GM21737 (cell line): Measurements from ENCODE around the gene TMEM156.
A peak's percentile ranks its signal among the peaks of the same experiment; 100 is the strongest.
"Not testable (repeated sequence)": the region's sequence is repeated elsewhere in the genome, so short reads cannot be mapped to it uniquely, and the experiment has no call there.

Source experiments
- ATAC-seq: cut with Tn5 transposase; IDR thresholded peaks from one replicate; pipeline ENCODE4 v1.9.1; 2021; ENCODE audit warnings: mild to moderate bottlenecking, moderate library complexity; ENCODE audit not compliant: unreplicated experiment

The TMEM156 gene

DNA sequence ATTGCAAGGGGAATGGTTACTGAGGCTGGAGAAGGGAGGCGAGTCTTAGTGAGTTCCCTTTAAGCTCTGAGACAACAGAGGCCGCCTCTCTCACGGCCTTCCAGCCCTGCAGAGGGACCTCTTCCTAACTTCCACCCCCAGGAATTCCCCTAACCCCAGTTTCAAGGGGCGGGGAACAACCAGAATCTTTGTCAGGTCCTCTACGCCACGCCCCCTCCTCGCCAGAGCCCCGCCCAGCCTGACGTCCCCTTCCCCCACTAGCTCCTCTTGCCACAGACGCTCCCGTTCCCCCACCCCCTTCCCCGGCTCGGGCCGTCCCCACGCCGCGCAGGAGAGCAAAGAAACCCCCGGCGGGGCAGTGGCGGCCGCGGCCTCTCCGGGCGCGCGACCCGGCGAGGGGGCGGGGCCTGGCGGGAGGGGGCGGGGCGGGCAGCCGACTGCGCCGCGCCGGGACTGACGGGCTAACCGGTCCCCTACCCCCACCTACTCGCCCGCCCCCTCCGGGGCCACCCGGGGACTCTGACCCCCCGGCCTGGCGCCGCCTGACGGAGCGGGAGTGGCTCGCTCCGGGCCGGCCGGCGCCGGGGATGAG, 12.3 kb upstream of the TMEM156 start:
- ATAC-seq, result peak; percentile 61

- no peak for ATAC-seq
Measured at GRCh38 chr4:39043861-39044363, 11.7 kb upstream of the TMEM156 start.

- no peak for ATAC-seq
Measured at GRCh38 chr4:39043058-39043860, 11.1 kb upstream of the TMEM156 start.

DNA sequence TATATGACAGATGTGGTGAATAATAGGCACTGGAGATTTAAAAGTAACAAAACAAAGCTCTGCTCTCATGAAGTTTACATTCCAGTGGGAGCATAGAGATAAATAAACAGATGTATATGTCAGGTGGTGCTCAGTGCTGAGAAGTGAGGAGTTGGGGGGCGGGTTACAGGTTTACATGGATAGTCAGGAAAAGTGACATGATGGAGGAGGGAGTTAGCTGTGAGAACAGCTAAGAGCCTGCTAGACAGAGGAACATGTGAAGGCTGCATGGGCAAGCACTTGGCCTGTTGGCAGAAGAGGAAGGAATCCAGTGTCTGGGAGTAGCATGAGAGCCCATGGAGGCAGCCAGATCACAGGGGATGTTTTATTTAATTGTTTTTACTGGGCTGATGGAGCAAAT, 10.2 kb upstream of the TMEM156 start:
- no peak for ATAC-seq

- no peak for ATAC-seq
Measured at GRCh38 chr4:39039108-39039507, 6.9 kb upstream of the TMEM156 start.

GRCh38 chr4:39037941-39038340, 5.7 kb upstream of the TMEM156 start:
- no peak for ATAC-seq

DNA sequence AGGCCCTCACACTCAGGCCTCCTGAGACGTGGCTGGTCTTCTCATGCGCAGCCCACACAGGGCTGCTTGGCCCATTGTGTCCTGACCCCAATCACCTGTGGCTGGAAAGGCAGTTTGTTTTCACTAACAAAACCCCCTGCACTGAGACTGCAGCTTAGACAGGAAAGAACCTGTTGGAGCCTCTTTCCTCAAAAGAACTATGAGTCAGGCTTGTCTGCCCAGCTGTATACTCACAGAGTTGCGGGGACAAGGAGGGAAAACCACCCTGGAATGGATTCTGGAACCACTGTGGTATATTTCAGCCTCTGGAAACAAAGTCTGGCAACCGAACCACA, 5.2 kb upstream of the TMEM156 start:
- ATAC-seq, result no peak

DNA sequence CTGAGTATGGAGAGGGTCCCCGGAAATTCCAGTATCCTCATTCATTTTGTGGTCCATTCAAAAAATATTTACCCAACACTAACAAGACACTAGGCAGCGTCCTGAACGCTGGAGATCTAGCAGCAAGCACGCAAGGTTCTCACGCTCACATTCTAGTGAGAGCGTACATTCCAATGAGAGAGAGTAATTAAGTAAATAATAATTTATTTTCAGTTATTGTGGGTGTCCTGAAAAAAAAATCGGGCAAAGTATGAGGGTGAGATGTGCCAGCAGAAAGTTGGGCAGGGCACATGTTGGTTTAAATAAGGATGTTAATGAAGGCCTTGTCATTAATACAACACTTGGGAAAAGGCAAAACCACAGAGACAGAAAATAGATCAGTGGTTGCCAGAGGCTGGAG, 4.0 kb upstream of the TMEM156 start:
- ATAC-seq, result no peak

- ATAC-seq, result not testable (repeated sequence)
Measured at GRCh38 chr4:39031590-39032020, 604 bp downstream of the TMEM156 start.

DNA sequence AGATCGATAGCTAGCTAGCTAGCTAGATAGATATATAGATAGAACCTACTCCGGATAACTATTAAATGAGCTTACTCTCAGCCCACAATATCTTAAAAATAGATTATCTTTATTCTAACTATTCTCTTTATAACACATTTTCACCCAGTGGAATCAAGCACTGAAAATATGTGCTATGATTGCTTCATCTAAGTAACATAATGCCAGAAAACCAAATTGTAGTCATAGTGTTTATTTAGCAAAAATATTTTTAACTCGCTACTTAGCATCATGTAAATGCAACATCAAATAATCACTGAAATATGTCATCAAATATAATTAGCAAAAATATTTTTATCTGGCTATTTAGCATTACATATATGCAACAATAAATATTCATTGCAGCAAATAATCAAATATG, 1.5 kb downstream of the TMEM156 start:
- ATAC-seq, result no peak

DNA sequence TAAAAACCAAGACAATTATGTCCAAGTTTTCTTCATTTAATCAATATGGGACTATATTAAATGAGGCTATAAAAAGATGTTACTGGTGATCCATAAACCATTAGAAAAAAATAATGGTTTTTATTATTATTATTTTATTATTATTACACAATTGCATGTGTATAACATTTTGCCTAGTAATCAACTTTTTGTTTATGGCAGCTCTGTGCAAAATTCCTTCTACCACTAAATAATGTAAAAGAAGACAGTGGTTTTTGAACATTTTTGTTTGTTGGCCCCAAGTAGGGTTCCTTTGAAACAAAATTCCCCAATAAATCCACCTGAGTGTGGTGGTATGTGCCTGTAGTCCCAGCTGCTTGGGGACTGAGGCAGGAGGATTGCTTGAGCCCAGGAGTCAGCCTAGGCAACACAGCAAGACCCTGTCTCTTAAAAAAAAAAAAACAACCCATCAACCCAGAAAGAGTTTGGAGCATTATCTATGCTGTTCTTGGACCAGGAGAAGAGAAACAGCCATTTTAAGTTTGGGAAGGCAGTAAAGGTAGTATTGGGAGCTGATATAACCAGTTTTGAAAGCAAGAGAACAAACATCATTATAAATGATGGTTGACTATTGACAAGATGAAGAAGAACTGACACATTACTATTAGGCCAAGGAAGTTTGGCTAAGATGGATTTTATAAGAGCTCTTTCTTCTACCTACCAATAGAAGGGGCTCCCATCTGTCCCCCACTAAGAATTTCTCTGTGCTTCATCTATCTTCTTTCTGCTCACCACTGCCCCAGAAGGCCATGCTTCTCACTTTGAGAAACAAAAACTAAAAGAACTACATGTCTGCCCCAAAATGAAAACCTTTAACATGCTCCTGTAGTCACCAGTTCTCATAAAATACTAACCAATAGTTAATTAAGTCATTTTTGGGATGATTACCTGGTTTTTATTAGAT, 2.2 kb downstream of the TMEM156 start:
- peak; percentile 40 for ATAC-seq

- no peak for ATAC-seq
Measured at GRCh38 chr4:39026096-39026495, 6.1 kb downstream of the TMEM156 start.

DNA sequence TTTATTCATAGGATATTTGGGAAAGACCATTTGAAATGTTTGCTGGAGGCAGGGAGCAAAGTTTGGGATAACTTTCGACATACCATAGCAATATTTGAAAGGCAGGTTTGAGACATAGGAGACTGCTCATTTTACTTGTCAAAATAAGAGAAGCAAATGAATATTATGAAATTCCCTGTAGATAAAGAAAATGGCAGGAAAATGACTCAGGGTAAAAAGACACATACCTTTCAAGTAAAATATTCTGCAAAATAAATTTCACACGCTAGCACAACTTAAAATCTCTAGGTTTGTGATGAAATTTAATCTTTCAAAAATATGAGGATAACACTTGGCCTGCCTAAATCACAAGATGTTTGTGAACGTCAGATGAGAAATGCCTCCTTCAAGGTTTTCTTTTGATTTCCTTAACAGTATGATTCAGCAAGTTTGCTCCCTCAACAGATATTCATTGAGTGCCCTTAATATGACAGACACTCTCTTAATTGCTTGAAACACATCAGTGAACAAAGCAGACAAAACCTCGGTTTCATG, 6.6 kb downstream of the TMEM156 start:
- no peak for ATAC-seq

DNA sequence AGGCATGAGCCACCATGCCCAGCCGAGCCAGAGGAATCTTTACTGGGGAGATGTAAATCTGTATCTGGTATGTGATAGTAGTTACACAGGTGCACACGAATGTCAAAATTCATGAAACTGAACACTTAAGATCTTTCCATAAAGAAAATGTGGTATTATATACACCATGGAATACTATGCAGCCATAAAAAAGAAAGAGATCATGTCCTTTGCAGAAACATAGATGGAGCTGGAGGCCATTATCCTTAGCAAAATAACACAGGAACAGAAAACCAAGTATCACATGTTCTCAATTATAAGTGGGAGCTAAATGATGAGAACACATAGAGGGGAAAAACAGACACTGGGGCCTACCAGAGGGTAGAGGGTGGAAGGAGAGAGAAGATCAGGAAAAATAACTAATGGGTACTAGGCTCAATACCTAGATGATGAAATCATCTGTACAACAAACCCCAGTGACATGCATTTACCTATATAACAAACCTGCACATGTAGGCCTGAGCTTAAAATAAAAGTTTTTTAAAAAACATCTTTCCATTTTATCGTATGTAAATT, 7.8 kb downstream of the TMEM156 start:
- no peak for ATAC-seq

DNA sequence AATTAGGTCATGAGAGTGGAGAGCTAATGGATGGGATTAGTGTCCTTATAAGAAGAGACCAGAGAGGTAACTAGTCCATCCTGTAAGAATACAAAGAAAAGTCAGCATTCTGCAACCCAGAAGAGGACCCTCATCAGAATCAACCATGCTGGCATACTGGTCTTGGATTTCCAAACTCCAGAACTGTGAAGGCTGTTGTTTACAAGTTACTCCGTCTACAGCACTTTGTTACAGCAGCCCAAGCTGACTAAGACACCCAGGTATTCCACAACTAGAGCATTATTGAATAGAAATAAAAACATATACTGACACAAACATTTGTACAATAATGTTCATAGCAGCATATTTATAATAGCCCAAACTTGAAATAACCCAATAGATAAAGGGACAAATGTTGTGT, 9.2 kb downstream of the TMEM156 start:
- ATAC-seq, result no peak

GRCh38 chr4:39022241-39022640, 10.0 kb downstream of the TMEM156 start:
- ATAC-seq, result no peak

DNA sequence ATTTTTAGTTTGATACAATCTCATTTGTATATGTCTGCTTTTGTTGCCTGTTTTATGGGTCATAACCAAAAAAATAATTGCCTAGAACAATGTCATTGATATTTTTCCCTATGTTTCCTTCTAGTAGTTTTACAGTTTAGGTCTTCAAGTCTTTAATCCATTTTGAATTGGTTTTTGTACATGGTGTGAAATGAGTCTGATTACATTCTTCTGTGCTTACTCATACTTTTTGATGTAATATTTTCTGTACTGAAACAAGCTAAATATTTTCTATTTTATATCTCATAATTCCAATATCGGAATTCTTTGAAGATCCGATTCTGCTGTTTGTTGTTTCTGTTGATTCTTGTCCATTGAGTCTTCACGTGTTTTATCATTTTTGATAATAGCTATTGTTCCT, 10.6 kb downstream of the TMEM156 start:
- no peak for ATAC-seq

DNA sequence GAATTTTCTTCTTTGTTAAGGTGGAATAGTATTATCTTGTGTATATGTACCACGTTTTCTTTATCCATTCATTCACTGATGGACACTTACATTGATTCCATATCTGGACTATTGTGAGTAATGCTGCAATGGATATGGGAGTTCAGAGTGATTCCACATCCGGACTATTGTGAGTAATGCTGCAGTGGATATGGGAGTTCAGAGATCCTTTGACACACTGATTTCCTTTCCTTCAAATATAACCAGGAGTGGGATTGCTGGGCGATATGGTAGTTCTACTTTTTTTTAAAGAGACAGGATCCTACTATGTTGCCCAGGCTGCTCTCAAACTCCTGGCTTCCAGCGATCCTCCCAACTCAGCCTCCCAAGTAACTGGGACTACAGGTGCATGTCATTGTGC, 12.1 kb downstream of the TMEM156 start:
- ATAC-seq, result no peak

- ATAC-seq, result no peak
Measured at GRCh38 chr4:39014028-39014427, 18.2 kb downstream of the TMEM156 start.

DNA sequence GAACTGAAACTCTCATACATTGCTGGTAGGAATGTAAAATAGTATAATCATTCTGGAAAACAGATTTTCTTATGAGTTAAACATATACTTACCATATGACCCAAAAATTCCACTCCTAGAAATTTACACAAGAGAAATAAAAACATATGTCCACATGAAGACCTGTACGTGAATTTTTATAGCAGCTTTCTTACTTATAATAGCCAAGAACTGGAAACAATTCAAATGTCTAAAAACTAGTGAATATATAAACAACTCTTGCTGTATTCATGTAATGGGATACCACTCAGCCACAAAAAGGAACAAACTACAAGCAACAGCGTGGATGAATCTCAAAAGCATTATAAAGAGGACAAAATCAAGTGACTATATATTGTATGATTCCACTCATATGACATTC, 27.5 kb downstream of the TMEM156 start:
- ATAC-seq, result no peak

DNA sequence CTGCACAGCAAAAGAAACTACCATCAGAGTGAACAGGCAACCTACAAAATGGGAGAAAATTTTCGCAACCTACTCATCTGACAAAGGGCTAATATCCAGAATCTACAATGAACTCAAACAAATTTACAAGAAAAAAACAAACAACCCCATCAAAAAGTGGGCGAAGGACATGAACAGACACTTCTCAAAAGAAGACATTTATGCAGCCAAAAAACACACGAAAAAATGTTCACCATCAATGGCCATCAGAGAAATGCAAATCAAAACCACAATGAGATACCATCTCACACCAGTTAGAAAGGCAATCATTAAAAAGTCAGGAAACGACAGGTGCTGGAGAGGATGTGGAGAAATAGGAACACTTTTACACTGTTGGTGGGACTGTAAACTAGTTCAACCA, 30.2 kb downstream of the TMEM156 start:
- ATAC-seq, result not testable (repeated sequence)
